Stomach smooth muscle (tissue), 2 donors: ENCODE data around the gene SPACDR.
"Not testable (repeated sequence)": the region's sequence is repeated elsewhere in the genome, so short reads cannot be mapped to it uniquely, and the experiment has no call there.

Experiments
- H3K27ac ChIP-seq: one replicate; pipeline ENCODE4 v1.7.0; 2013; ENCODE audit warnings: mild to moderate bottlenecking, low read length, inconsistent platforms
- H3K27me3 ChIP-seq, 2 donors: one replicate each; pipeline ENCODE4 v1.7.0; 2013; ENCODE audit warnings: low read length in 2 of 2; ENCODE audit not compliant: insufficient read depth in 2 of 2, control insufficient read depth in 1 of 2
- H3K36me3 ChIP-seq, 2 donors: one replicate each; pipeline ENCODE4 v1.7.0; 2013; ENCODE audit warnings: low read length in 2 of 2; ENCODE audit not compliant: control insufficient read depth in 2 of 2, insufficient read depth in 2 of 2
- H3K4me1 ChIP-seq: one replicate; pipeline ENCODE4 v1.7.0; 2013; ENCODE audit warnings: low read length; ENCODE audit not compliant: control insufficient read depth, insufficient read depth
- H3K4me3 ChIP-seq, 2 donors: one replicate each; pipeline ENCODE4 v1.7.0; 2013; ENCODE audit warnings: low read length in 2 of 2
- H3K9ac ChIP-seq, 2 donors: one replicate each; pipeline ENCODE4 v1.7.0; 2013; ENCODE audit warnings: low read length in 2 of 2, mild to moderate bottlenecking in 1 of 2
- H3K9me3 ChIP-seq, 2 donors: one replicate each; pipeline ENCODE4 v1.7.0; 2013; ENCODE audit warnings: low read length in 2 of 2; ENCODE audit not compliant: control insufficient read depth in 2 of 2
- donor health status: healthy.
- donor health status: Pancreatic carcinoma.

The SPACDR gene

GRCh38 chr7:100457033-100457432 is 7.0 kb downstream of the SPACDR start:
- Histone ChIP-seq H3K27me3 (no peaks in the 10 kb centered on the region), H3K9ac (no peak overlapping the region), H3K9me3 (no peaks in the 10 kb centered on the region), H3K36me3 (no peaks in the 10 kb centered on the region), H3K4me1 (no peaks in the 10 kb centered on the region), H3K27ac (no peak overlapping the region), H3K4me3 (no peak overlapping the region)

- H3K9me3 ChIP-seq = no peaks in the 10 kb centered on the region
- no peaks in the 10 kb centered on the region for H3K27me3 ChIP-seq
- H3K4me1 ChIP-seq = no peaks in the 10 kb centered on the region
- no peak overlapping the region for H3K9ac ChIP-seq
- H3K36me3 ChIP-seq = no peaks in the 10 kb centered on the region
- no peak overlapping the region for H3K27ac ChIP-seq
- H3K4me3 ChIP-seq = no peak overlapping the region
These were observed 7.5 kb downstream of the SPACDR start for GRCh38 chr7:100456562-100456961.

- Histone ChIP-seq H3K4me3 (no peak overlapping the region), H3K4me1 (peaks cover 6% of the 10 kb centered on the region), H3K27ac (no peak overlapping the region), H3K9me3 (no peaks in the 10 kb centered on the region), H3K9ac (no peak overlapping the region), H3K36me3 (no peaks in the 10 kb centered on the region), H3K27me3 (no peaks in the 10 kb centered on the region)
These were observed 8.9 kb downstream of the SPACDR start for GRCh38 chr7:100455206-100455605.

GRCh38 chr7:100453854-100454253 is 10.2 kb downstream of the SPACDR start:
- H3K4me3 ChIP-seq, H3K27me3 ChIP-seq, H3K4me1 ChIP-seq, H3K9ac ChIP-seq, H3K27ac ChIP-seq, H3K9me3 ChIP-seq, H3K36me3 ChIP-seq: not testable (repeated sequence)

- H3K4me3 ChIP-seq = no peak overlapping the region
- H3K36me3 ChIP-seq = no peaks in the 10 kb centered on the region
- no peaks in the 10 kb centered on the region for H3K27me3 ChIP-seq
- H3K4me1 ChIP-seq = peaks cover 10% of the 10 kb centered on the region
- H3K27ac ChIP-seq = no peak overlapping the region
- H3K9ac ChIP-seq = no peak overlapping the region
- no peaks in the 10 kb centered on the region for H3K9me3 ChIP-seq
These were observed 11.5 kb downstream of the SPACDR start for GRCh38 chr7:100452513-100452912.

GRCh38 chr7:100449190-100449795 is 14.8 kb downstream of the SPACDR start:
- H3K9ac ChIP-seq = peak overlapping the region in 1 of 2 donors; percentile 72
- H3K27me3 ChIP-seq = no peaks in the 10 kb centered on the region
- no peak overlapping the region for H3K4me3 ChIP-seq
- H3K36me3 ChIP-seq = no peaks in the 10 kb centered on the region
- H3K9me3 ChIP-seq = no peaks in the 10 kb centered on the region
- H3K4me1 ChIP-seq = peaks cover 10% of the 10 kb centered on the region
- H3K27ac ChIP-seq = no peak overlapping the region

DNA sequence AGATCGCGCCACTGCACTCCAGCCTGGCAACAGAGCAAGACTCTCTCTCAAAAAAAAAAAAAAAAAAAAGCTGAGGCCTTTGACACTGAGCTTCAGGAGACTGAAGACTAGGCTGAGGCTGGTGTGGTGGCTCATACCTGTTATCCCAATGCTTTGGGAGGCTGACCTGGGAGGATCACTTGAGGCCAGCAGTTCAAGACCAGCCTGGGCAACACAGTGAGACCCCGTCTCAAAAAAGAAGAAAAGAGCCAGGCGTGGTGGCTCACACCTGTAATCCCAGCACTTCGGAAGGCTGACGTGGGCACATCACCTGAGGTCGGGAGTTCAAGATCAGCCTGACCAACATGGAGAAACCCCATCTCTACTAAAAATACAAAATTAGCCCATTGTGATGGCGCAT is 16.7 kb downstream of the SPACDR start:
- H3K27ac ChIP-seq, H3K4me1 ChIP-seq, H3K36me3 ChIP-seq, H3K9me3 ChIP-seq, H3K4me3 ChIP-seq, H3K27me3 ChIP-seq, H3K9ac ChIP-seq: not testable (repeated sequence)

DNA sequence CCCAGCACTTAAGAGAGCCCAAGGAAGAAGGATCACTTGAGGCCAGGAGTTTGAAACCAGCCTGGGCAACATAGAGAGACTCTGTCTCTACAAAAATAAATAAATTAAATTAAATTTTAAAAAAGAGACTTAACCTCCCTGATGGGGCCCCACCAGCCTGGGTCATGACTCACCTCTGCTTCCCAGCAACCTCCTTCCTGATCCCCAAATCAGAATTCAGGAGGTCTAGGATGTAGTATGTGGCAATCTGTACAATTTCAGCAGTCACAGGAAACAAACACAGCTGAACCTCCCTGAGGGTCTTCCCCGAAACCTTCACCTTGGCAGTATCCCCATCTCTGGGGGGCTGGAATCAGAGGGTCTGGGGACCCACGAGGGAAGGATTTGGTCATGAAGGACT is 18.0 kb downstream of the SPACDR start:
- no peak overlapping the region for H3K4me3 ChIP-seq
- H3K36me3 ChIP-seq = no peaks in the 10 kb centered on the region
- H3K27ac ChIP-seq = no peak overlapping the region
- H3K27me3 ChIP-seq = no peaks in the 10 kb centered on the region
- H3K9ac ChIP-seq = no peak overlapping the region
- peaks cover 10% of the 10 kb centered on the region for H3K4me1 ChIP-seq
- no peaks in the 10 kb centered on the region for H3K9me3 ChIP-seq

DNA sequence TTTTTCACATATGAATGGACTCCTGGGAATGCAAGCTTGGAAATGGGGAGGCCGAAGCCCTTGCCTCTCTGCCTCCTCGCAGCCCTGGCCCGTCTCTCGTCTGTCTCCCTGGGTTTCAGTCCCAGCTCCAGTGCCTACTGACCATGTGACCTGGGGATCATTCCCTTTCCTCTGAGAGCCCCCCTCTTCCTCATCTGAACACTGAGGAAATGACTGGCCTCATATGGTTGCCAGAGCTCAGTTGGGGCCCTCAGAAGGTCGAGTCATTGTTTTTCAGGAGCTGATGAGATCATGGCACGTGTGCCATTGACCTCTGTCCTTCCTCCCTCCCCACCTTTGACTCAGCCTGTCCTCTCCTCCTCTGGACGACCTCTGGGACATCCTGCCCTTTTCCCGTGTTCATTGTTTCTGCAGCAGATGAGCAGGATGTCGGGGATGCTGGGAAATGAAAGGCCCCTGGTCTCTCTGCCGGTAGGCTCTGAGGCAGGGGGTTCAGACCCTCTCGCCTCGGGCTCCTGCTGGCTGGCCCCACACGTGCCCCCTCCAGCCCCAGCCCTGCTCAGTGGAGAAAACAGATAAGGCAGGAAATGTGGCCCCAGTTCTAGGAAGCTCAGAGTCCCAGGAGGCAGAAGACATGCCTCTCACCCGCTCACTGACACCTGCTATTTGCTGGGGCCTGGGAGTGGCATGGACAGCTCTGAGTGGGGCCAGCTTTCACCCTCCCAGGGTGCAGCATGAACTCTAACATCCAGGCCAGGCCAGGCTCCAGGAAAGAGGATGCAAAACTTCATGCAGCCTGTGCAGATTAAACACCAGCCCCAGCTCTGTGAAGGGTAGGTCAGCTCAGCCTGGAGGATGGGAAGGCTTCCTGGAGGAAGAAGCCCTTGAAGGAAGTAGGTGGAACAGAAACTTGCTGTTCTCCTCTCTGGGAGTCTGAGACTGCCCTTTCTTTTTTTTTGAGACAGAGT is 19.5 kb downstream of the SPACDR start:
- no peaks in the 10 kb centered on the region for H3K27me3 ChIP-seq
- H3K36me3 ChIP-seq = no peaks in the 10 kb centered on the region
- no peaks in the 10 kb centered on the region for H3K4me1 ChIP-seq
- H3K27ac ChIP-seq = no peak overlapping the region
- H3K9ac ChIP-seq = no peak overlapping the region
- no peaks in the 10 kb centered on the region for H3K9me3 ChIP-seq
- H3K4me3 ChIP-seq = no peak overlapping the region

GRCh38 chr7:100443096-100443840 is 20.8 kb downstream of the SPACDR start:
- Histone ChIP-seq H3K9ac (no peak overlapping the region), H3K4me3 (no peak overlapping the region), H3K27me3 (no peaks in the 10 kb centered on the region), H3K27ac (no peak overlapping the region), H3K4me1 (no peaks in the 10 kb centered on the region), H3K9me3 (no peaks in the 10 kb centered on the region), H3K36me3 (no peaks in the 10 kb centered on the region)
